Measurements from ENCODE around the gene GYS1. TPM values are rescaled to one million over a fixed set of nuclear protein-coding genes. Genes with fewer than 3 reads are reported as not detected.

The GYS1 gene
- total RNA-seq, 6 experiments from 2014 or later = 4.7 to 12.5 (median 8.9) TPM

- TF ChIP-seq POLR2A (IDR thresholded peaks at IDR 0.05) = no peak
- TF ChIP-seq, protein P1, sequence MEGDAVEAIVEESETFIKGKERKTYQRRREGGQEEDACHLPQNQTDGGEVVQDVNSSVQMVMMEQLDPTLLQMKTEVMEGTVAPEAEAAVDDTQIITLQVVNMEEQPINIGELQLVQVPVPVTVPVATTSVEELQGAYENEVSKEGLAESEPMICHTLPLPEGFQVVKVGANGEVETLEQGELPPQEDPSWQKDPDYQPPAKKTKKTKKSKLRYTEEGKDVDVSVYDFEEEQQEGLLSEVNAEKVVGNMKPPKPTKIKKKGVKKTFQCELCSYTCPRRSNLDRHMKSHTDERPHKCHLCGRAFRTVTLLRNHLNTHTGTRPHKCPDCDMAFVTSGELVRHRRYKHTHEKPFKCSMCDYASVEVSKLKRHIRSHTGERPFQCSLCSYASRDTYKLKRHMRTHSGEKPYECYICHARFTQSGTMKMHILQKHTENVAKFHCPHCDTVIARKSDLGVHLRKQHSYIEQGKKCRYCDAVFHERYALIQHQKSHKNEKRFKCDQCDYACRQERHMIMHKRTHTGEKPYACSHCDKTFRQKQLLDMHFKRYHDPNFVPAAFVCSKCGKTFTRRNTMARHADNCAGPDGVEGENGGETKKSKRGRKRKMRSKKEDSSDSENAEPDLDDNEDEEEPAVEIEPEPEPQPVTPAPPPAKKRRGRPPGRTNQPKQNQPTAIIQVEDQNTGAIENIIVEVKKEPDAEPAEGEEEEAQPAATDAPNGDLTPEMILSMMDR (IDR thresholded peaks at IDR 0.05) = no peak
- Histone ChIP-seq H3K36me3 (peaks cover 0 to 36% (median 5%) of the 10 kb centered on the region in 4 donors), H3K4me3 (no peak overlapping the region), H3K27ac (no peak overlapping the region), H3K9me3 (no peaks in the 10 kb centered on the region), H3K27me3 (no peaks in the 10 kb centered on the region), H3K4me1 (peaks cover 0 to 13% (median 5%) of the 10 kb centered on the region in 4 donors)
- ATAC-seq (no peak), DNase-seq (no peak)
- 89% methylated on average over 7 of the region's 7 CpGs for WGBS (ENCODE audit: insufficient coverage, low coverage, low lambda C conversion rate, missing lambda C conversion rate)
- intact Hi-C loops (cut with DNase I) = no loop called here
These were observed 4.8 kb downstream of the GYS1 start for GRCh38 chr19:48988286-48988685.

- TF ChIP-seq, protein P1 (IDR thresholded peaks at IDR 0.05) = no peak
- TF ChIP-seq POLR2A (IDR thresholded peaks at IDR 0.05) = no peak
- intact Hi-C loops (cut with DNase I) = no loop called here
- H3K27ac ChIP-seq = no peak overlapping the region
- DNase-seq (no peak), ATAC-seq (no peak)
- no peaks in the 10 kb centered on the region for H3K27me3 ChIP-seq
- no peaks in the 10 kb centered on the region for H3K9me3 ChIP-seq
- peaks cover 0 to 41% (median 5%) of the 10 kb centered on the region in 4 donors for H3K36me3 ChIP-seq
- 88% methylated on average over 3 of the region's 7 CpGs for WGBS (ENCODE audit: insufficient coverage, low coverage, low lambda C conversion rate, missing lambda C conversion rate)
- H3K4me1 ChIP-seq = peaks cover 0 to 13% (median 5%) of the 10 kb centered on the region in 4 donors
- no peak overlapping the region for H3K4me3 ChIP-seq
These were observed 5.8 kb downstream of the GYS1 start for GRCh38 chr19:48987323-48987722.

DNA sequence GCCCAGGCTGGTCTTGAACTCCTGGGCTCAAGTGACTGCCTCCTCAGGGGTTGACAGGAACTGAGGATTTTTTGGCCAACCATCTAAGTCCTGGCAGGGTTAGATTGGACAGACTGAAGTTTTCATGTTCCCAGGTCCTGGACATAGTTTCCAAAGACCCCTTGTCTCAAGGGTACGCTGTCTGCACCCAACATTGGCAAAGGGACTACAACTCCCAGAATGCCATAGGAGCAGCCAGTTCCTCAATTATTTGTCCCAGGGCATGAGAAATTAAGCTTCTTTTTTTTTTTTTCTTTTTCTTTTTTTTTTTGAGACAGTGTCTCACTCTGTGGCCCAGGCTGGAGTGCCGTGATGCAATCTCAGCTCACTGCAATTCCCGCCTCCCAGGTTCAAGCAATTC is 6.9 kb downstream of the GYS1 start:
- 100% methylated on average over 2 of the region's 3 CpGs for WGBS (ENCODE audit: insufficient coverage, low coverage, low lambda C conversion rate, missing lambda C conversion rate)
- TF ChIP-seq POLR2A (IDR thresholded peaks at IDR 0.05) = no peak
- TF ChIP-seq, protein P1 (IDR thresholded peaks at IDR 0.05) = no peak
- no peak for ATAC-seq
- no peak for DNase-seq
- Histone ChIP-seq H3K4me3 (no peak overlapping the region), H3K4me1 (peaks cover 0 to 4% (median 0%) of the 10 kb centered on the region in 4 donors), H3K27ac (no peak overlapping the region), H3K27me3 (no peaks in the 10 kb centered on the region), H3K9me3 (no peaks in the 10 kb centered on the region), H3K36me3 (peaks cover 0 to 52% (median 5%) of the 10 kb centered on the region in 4 donors)
- intact Hi-C loops (cut with DNase I) = no loop called here

- H3K36me3 ChIP-seq = peaks cover 0 to 52% (median 5%) of the 10 kb centered on the region in 4 donors
- TF ChIP-seq, protein P1 (IDR thresholded peaks at IDR 0.05) = no peak
- no peak for TF ChIP-seq POLR2A (IDR thresholded peaks at IDR 0.05)
- intact Hi-C loops (cut with DNase I) = no loop called here
- no peak overlapping the region for H3K4me3 ChIP-seq
- H3K27me3 ChIP-seq = no peaks in the 10 kb centered on the region
- peaks cover 0 to 4% (median 0%) of the 10 kb centered on the region in 4 donors for H3K4me1 ChIP-seq
- no peak overlapping the region for H3K27ac ChIP-seq
- DNase-seq = no peak
- WGBS (ENCODE audit: insufficient coverage, low coverage, low lambda C conversion rate, missing lambda C conversion rate) = no CpG with 5 or more reads among the region's 13 CpGs
- H3K9me3 ChIP-seq = no peaks in the 10 kb centered on the region
- peak in 1 of 4 donors; percentile 5 for ATAC-seq
These were observed 7.4 kb downstream of the GYS1 start for GRCh38 chr19:48985711-48986110.

DNA sequence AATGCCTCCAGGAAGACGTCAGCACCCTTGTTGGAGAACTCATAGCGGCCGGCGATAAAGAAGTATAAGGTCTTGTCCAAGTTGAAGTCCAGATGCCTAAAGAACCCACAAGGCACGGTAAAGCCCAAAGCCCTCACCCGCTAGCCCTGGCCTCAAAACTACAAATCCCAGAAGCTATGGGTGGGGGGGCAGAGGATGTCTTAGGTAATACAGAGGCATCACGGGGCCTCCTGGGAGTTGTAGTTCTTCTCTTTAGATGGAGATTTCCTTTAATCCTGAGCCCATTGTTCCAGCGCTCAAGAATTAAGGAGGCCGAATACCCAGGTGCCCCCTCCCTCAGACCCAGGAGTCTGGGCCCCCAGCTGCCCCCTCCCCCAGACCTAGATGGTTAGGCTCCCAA is 10.8 kb downstream of the GYS1 start:
- TF ChIP-seq, protein P1 (IDR thresholded peaks at IDR 0.05) = no peak
- no peak for TF ChIP-seq POLR2A (IDR thresholded peaks at IDR 0.05)
- Histone ChIP-seq H3K36me3 (peaks cover 0 to 45% (median 5%) of the 10 kb centered on the region in 4 donors), H3K27me3 (no peaks in the 10 kb centered on the region), H3K4me3 (no peak overlapping the region), H3K9me3 (no peaks in the 10 kb centered on the region), H3K4me1 (peaks cover 0 to 4% (median 0%) of the 10 kb centered on the region in 4 donors), H3K27ac (no peak overlapping the region)
- WGBS (ENCODE audit: insufficient coverage, low coverage, low lambda C conversion rate, missing lambda C conversion rate) = 73% methylated on average over 3 of the region's 9 CpGs
- DNase-seq (no peak), ATAC-seq (no peak)
- intact Hi-C loops (cut with DNase I) = no loop called here
